HCT116 (cell line): ENCODE data around the gene PRR5L. TPM values are rescaled to one million over a fixed set of nuclear protein-coding genes. Genes with fewer than 3 reads are reported as not detected.

Source experiments
- ATAC-seq: fragments of 200-7000 bp; cut with Tn5 transposase; 2 replicates; pipeline ENCODE4 v1.9.1; 2020; ENCODE audit warnings: mild to moderate bottlenecking, moderate library complexity
- BruUV-seq: library from RNA; stranded (reverse); fragments of 400-500 nt; replicated peaks from 2 replicates; lab custom pipeline; 2021; lab: Mats Ljungman, UMichigan
- CTCF ChIA-PET: fragments of 300-600 bp; sonication (Branson Sonifier 250); formaldehyde crosslinking; loops from one replicate; lab custom pipeline; 2021; ENCODE audit warnings: antibody characterized with exemption; lab: Charles Lee
- POLR2A ChIA-PET: fragments of 300-600, 350-600 bp; sonication (Branson Sonifier 250); formaldehyde crosslinking; loops from one replicate; lab custom pipeline; 2021; ENCODE audit warnings: antibody characterized with exemption; lab: Charles Lee
- RAD21 ChIA-PET, 2 experiments: fragments of 300-600 bp; sonication (Branson Sonifier 250); formaldehyde crosslinking; loops; one replicate each; lab custom pipeline; 2023; ENCODE audit warnings: low total read pairs in 2 of 2; ENCODE audit not compliant: uncharacterized antibody in 2 of 2, unreplicated experiment in 2 of 2, low non-redundant PET in 1 of 2; lab: Charles Lee
- DNase-seq: peaks from one replicate; pipeline ENCODE4 v3.0.0-alpha.2; 2010; ENCODE audit warnings: low read depth, low spot score
- H2AFZ ChIP-seq: fragments of 200-600 bp; shearing (Covaris generic), sonication (generic); 2 replicates; pipeline ENCODE4 v1.6.1; 2017; ENCODE audit warnings: low read depth, mixed run types, mixed read lengths, antibody characterized with exemption, low read length; ENCODE audit not compliant: poor library complexity, severe bottlenecking
- H3K27ac ChIP-seq: 2 replicates; pipeline ENCODE4 v1.5.1; 2012; ENCODE audit warnings: low read depth, low read length
- H3K27me3 ChIP-seq: fragments of 200-600 bp; sonication (generic); 2 replicates; pipeline ENCODE4 v1.6.1; 2016; ENCODE audit warnings: mixed run types, low read length, mixed read lengths; ENCODE audit not compliant: insufficient read depth
- H3K36me3 ChIP-seq, 2 experiments: fragments of 200-500 bp in 1 of 2; fragments of 200-600 bp in 1 of 2; sonication (Bioruptor generic) in 1 of 2; sonication (generic) in 1 of 2; 2 replicates each; pipeline versions ENCODE4 v1.5.1 to v1.6.1; 2014 to 2016; ENCODE audit warnings: low read length in 2 of 2, inconsistent platforms in 1 of 2, mixed read lengths in 1 of 2, mixed run types in 1 of 2; ENCODE audit not compliant: insufficient read depth in 2 of 2, control insufficient read depth in 1 of 2
- H3K4me1 ChIP-seq, 2 experiments: fragments of 200-600 bp in 1 of 2; sonication (generic) in 1 of 2; 2 replicates each; pipeline versions ENCODE4 v1.5.1 to v1.6.1; 2012 to 2017; ENCODE audit warnings: low read length in 2 of 2, inconsistent platforms in 1 of 2, mild to moderate bottlenecking in 1 of 2, mixed read lengths in 1 of 2, mixed run types in 1 of 2, moderate library complexity in 1 of 2; ENCODE audit not compliant: insufficient read depth in 2 of 2, control insufficient read depth in 1 of 2
- H3K4me2 ChIP-seq: fragments of 200-600 bp; sonication (generic); 2 replicates; pipeline ENCODE4 v1.6.1; 2017; ENCODE audit warnings: mixed run types, low read length, mixed read lengths
- H3K4me3 ChIP-seq, 2 experiments: fragments of 200-600 bp in 1 of 2; sonication (generic) in 1 of 2; replicated peaks in 1 of 2; 2 replicates each; pipeline ENCODE4 v1.5.1; 2011 to 2016; ENCODE audit warnings: low read length in 2 of 2, control low read depth in 1 of 2, low read depth in 1 of 2, mild to moderate bottlenecking in 1 of 2, mixed read lengths in 1 of 2, mixed run types in 1 of 2
- H3K79me2 ChIP-seq: fragments of 200-600 bp; sonication (generic); 2 replicates; pipeline ENCODE4 v1.6.1; 2017; ENCODE audit warnings: mild to moderate bottlenecking, mixed run types, low read length, moderate library complexity, mixed read lengths; ENCODE audit not compliant: insufficient read depth
- H3K9ac ChIP-seq: fragments of 200-600 bp; sonication (generic); 2 replicates; pipeline ENCODE4 v1.6.1; 2016; ENCODE audit warnings: low read length, mixed read lengths
- H3K9me2 ChIP-seq: fragments of 200-600 bp; sonication (generic), shearing (Covaris generic); 2 replicates; pipeline ENCODE4 v1.6.1; 2017; ENCODE audit warnings: mixed run types, mild to moderate bottlenecking, moderate library complexity; ENCODE audit not compliant: insufficient read depth
- H3K9me3 ChIP-seq, 2 experiments: fragments of 200-500 bp in 1 of 2; fragments of 200-600 bp in 1 of 2; sonication (Bioruptor generic) in 1 of 2; sonication (generic) in 1 of 2; 2 replicates each; pipeline ENCODE4 v1.6.1; 2014 to 2017; ENCODE audit warnings: low read length in 2 of 2, mixed read lengths in 2 of 2, inconsistent platforms in 1 of 2, low read depth in 1 of 2, mild to moderate bottlenecking in 1 of 2, mixed run types in 1 of 2, moderate library complexity in 1 of 2; ENCODE audit not compliant: control insufficient read depth in 1 of 2, insufficient read depth in 1 of 2
- H4K20me1 ChIP-seq: fragments of 200-600 bp; sonication (generic), shearing (Covaris generic); 2 replicates; pipeline ENCODE4 v1.6.1; 2017; ENCODE audit warnings: mixed run types, mild to moderate bottlenecking, moderate library complexity; ENCODE audit not compliant: insufficient read depth
- ATF3 ChIP-seq: IDR thresholded peaks from 2 replicates; pipeline ENCODE4 v1.6.1; 2012
- CEBPB ChIP-seq: IDR thresholded peaks from 2 replicates; pipeline ENCODE4 v1.6.1; 2012; ENCODE audit warnings: low read depth
- CTCF ChIP-seq, 3 experiments: fragments of 200-600 bp in 1 of 3; sonication (generic) in 1 of 3; IDR thresholded peaks in 2 of 3; conservative IDR thresholded peaks in 1 of 3; 2 replicates each; pipeline ENCODE4 v1.5.1; 2012 to 2017; ENCODE audit warnings: low read depth in 2 of 3, low read length in 2 of 3, antibody characterized with exemption in 1 of 3, borderline replicate concordance in 1 of 3, control low read depth in 1 of 3, mild to moderate bottlenecking in 1 of 3, mixed read lengths in 1 of 3, mixed run types in 1 of 3, moderate library complexity in 1 of 3; ENCODE audit not compliant: insufficient read depth in 1 of 3
- ELF1 ChIP-seq: IDR thresholded peaks from 2 replicates; pipeline ENCODE4 v1.6.1; 2012; ENCODE audit warnings: low read depth, borderline replicate concordance
- EZH2 ChIP-seq: fragments of 200-600 bp; sonication (generic); IDR thresholded peaks from 2 replicates; pipeline ENCODE4 v1.6.1; 2017; ENCODE audit warnings: antibody characterized with exemption, mixed run types
- EZH2phosphoT487 ChIP-seq: fragments of 200-600 bp; IDR thresholded peaks from 2 replicates; pipeline ENCODE4 v1.6.1; 2018; ENCODE audit warnings: antibody characterized with exemption, borderline replicate concordance
- FOSL1 ChIP-seq: IDR thresholded peaks from 2 replicates; pipeline ENCODE4 v1.6.1; 2012; ENCODE audit warnings: low read depth
- MAX ChIP-seq: IDR thresholded peaks from 2 replicates; pipeline ENCODE4 v1.6.1; 2012
- POLR2AphosphoS5 ChIP-seq: IDR thresholded peaks from 2 replicates; pipeline ENCODE4 v1.6.1; 2011; ENCODE audit warnings: mild to moderate bottlenecking, low read depth, low read length, moderate library complexity
- SIN3A ChIP-seq: IDR thresholded peaks from 2 replicates; pipeline ENCODE4 v1.6.1; 2012; ENCODE audit warnings: low read depth
- YY1 ChIP-seq: IDR thresholded peaks from 2 replicates; pipeline ENCODE4 v1.6.1; 2011; ENCODE audit warnings: low read length, low read depth, moderate library complexity, mild to moderate bottlenecking; ENCODE audit not compliant: insufficient replicate concordance; ENCODE audit errors: extremely low read depth
- ZBTB33 ChIP-seq: IDR thresholded peaks from 2 replicates; pipeline ENCODE4 v1.6.1; 2011; ENCODE audit warnings: mild to moderate bottlenecking, low read length, moderate library complexity; ENCODE audit not compliant: insufficient replicate concordance; ENCODE audit errors: extremely low read depth
- ZFX ChIP-seq: fragments of 450-650 bp; IDR thresholded peaks from 2 replicates; pipeline ENCODE4 v1.6.1; 2017
- intact Hi-C: fragments of 100-400 bp; cut with micrococcal nuclease; formaldehyde crosslinking; loops from 2 replicates; pipeline ENCODE4 v1.10.0; 2022
- total RNA-seq: library from RNA; stranded (reverse); gene quantifications from one replicate; pipeline ENCODE4 v1.2.1, GENCODE V29; 2021; ENCODE audit not compliant: unreplicated experiment

PRR5L gene
- total RNA-seq, 1 experiment from 2014 or later, result 0.47 TPM

- H3K4me2 ChIP-seq, result no peak overlapping the region
- H4K20me1 ChIP-seq, result no peaks in the 10 kb centered on the region
- ChIA-PET POLR2A (no interaction called here), RAD21 (no interaction called here), CTCF (no interaction called here)
- H2AFZ ChIP-seq, result no peak overlapping the region
- no peak overlapping the region for H3K27ac ChIP-seq
- ATAC-seq, result no peak
- peaks cover 33% of the 10 kb centered on the region for H3K27me3 ChIP-seq
- no peaks in the 10 kb centered on the region for H3K9me2 ChIP-seq
- no peak overlapping the region for H3K4me3 ChIP-seq
- H3K9me3 ChIP-seq, result no peaks in the 10 kb centered on the region
- no TSS peak for BruUV-seq
- no peak for TF ChIP-seq YY1
- TF ChIP-seq ZBTB33, result no peak
- TF ChIP-seq EZH2phosphoT487, result no peak
- TF ChIP-seq CEBPB, result no peak
- no peak for TF ChIP-seq SIN3A
- TF ChIP-seq MAX, result no peak
- TF ChIP-seq POLR2AphosphoS5, result no peak
- no peak for TF ChIP-seq FOSL1
- TF ChIP-seq ELF1, result no peak
- no peak for TF ChIP-seq EZH2
- no peak for TF ChIP-seq ZFX
- TF ChIP-seq CTCF (IDR thresholded peaks at IDR 0.05 in 2 of 3, conservative IDR thresholded peaks at IDR 0.05 in 1 of 3; ENCODE audit: borderline replicate concordance in 1 of 3, insufficient read depth in 1 of 3, low read depth in 2 of 3, low read length in 2 of 3), result no peak
- no peak for TF ChIP-seq ATF3
- intact Hi-C loops, result no loop called here
- no peak overlapping the region for H3K9ac ChIP-seq
- H3K79me2 ChIP-seq, result no peaks in the 10 kb centered on the region
- no peaks in the 10 kb centered on the region for H3K36me3 ChIP-seq
- no peak for DNase-seq
- no peaks in the 10 kb centered on the region for H3K4me1 ChIP-seq
Observed at GRCh38 chr11:36350137-36350513, 54.0 kb downstream of the PRR5L start.
